HPDE6-E6E7 (cell line): ENCODE data around the gene LINGO1.

Experiments
- DNase-seq: peaks from one replicate; pipeline ENCODE4 v3.0.0; 2011; ENCODE audit warnings: missing footprints; ENCODE audit errors: extremely low spot score

LINGO1 gene

GRCh38 chr15:77633134-77633912 lies 611 bp upstream of the LINGO1 start:
- DNase-seq = peak; percentile 87

GRCh38 chr15:77631745-77632533 lies 773 bp downstream of the LINGO1 start:
- no peak for DNase-seq

DNA sequence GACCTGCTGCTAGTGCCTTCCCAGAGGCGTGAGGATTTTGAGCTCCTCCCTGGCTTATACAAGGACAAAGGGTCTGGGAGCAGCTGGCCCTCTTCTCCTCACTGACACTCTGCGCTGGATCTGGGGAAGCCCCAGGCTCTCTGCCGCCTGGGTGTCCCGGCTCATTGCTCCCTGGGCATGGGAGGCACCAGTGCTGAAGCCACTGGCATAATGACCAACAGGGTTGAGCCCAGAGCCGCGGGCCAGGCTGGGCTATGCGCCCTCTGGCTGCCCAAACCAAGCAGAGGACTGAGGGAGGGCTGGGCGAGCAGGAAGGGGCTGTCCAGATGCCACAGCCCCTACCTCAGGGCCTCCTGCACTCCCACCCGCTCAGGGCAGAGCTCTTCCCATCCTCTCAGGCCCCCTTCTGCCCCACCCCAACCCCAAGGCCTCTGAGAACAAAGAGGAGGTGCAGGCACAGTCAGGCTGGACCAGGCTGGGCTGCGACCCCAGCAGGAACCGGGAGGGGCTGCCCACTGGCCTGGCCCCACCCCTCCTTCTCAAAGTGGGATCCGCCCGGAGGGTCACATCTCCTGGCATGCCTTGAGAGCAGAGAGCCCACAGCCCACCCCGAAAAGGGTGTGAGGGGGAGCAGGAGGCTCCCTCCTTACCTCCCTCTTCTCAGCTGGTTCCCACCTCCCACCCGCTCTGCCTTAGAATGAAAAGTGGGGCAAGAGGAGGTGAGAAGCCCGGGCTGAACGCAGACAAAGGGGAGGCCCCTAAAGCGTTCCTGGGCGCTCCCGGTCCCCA lies 1.6 kb downstream of the LINGO1 start:
- DNase-seq = no peak

- DNase-seq = no peak
Observed at GRCh38 chr15:77630056-77630455, 2.7 kb downstream of the LINGO1 start.

DNA sequence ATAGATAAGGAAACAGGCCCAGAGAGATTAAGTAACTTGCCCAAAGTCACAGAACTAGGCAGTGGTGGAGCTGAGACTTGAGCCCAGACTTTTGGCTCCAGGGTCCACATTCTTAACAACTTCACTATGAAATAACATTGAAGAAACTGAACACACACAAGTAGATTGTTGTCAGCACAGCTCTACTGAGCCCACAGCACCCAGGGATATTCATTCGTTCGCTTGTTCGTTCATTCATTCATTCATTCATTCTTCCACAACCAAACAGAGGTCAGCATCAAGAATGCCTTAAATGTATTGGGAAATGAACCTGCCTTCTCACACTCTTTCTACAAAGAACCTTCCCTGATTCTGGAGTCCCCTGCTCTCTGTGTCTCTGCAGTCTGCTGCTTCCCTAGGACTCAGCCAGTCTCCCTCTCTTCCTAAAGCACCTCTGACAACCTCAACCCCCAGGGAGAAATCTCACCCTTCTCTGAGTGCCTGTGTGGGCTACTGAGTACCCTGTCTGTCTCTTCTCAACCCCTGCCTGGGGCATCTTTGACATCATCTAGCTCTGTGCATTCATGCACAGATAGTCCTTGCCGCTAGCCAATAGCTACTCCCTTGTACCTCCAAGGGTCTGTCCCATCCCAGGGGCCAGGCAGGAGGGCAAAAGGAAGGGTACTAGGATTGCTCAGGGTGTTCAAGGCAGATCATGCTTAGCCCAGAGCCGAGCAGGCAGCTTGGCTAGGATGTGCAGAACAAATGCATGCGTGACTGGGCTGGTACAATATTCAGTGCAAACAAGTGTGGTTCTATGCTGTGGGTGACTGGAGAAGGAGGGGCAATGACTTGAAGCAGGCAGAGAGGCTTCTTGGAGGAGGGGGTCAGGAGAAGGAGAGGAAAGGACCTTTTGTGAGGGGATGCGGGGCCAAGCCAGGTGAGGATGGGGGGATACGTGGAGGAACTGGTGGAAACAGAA lies 3.4 kb downstream of the LINGO1 start:
- no peak for DNase-seq

- DNase-seq = no peak
Observed at GRCh38 chr15:77628010-77628409, 4.7 kb downstream of the LINGO1 start.

DNA sequence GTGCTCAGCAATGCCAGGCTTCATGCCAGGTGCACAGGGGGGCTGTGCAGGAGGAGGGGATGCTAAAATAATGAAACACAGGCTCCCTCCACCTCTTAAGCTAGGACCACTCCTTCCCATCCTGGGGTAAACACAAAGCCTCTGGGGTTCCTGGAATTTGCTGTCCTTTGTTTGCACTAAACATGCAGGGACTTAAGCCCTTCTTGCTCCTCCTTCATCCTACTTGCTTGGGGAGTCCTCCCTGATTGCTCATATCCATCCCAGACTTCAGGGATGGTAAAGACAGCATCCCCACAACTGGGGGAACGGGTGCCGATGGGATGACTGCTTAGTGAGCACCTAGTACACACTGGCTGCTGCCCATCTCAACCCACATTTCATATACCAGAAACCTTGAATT lies 5.1 kb downstream of the LINGO1 start:
- no peak for DNase-seq

DNA sequence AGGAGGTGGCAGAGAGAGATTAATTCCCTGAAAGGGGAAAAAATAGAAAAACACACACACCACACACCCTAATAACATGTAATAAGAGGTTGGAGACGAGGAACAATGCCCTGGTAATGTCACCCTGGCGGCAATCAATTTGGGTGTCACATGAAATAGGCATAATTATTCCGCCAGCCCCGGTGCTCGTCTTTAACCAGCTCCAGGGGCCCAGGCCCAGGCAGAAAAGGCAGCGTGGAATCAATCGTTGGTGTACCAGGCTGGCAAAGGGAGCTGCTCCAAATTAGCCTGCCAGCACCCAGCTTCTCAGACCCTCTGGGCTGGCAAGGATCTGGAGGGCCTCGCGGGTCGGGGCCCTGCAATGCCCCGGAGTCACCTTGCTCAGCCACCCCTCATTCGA lies 5.6 kb downstream of the LINGO1 start:
- DNase-seq = no peak

DNA sequence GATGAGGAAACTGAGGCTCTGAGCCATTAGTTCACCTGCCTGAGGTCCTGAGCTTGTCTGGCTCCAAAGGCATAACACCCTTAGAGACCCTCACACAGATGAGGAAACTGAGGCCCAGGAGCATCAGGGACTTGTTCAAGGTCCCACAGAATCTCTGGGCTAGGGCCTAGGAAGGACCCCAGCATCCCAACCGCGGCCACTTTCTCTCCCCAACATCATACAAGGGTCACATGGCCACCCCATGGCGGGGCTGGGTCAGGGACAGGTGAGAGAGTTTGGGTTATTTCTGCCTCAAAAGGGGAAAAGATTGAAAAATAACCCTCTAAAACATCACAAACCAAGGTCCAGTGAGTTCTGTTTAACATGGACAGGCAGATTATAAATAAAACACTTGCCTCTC lies 6.7 kb downstream of the LINGO1 start:
- no peak for DNase-seq

DNA sequence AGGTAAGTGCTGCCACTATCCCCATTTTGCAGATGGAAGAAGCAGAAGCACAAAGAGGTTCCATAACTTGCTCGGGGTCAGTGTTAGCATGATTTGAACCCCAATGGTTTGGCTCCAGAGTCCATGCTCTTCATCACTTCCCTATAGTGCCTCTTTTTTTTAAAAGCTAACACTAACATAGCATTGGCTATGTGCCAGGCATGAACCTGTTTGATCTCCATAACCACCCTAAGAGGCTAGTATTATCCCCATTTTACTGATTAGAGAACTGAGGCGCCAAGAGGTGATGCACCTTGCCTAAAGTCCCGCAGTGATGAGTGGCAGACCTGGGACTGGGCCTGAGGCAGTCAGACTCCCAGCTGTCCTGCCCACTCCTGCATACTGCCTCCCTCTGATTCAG lies 7.3 kb downstream of the LINGO1 start:
- DNase-seq = no peak

- DNase-seq = no peak
Observed at GRCh38 chr15:77624868-77625267, 7.8 kb downstream of the LINGO1 start.

DNA sequence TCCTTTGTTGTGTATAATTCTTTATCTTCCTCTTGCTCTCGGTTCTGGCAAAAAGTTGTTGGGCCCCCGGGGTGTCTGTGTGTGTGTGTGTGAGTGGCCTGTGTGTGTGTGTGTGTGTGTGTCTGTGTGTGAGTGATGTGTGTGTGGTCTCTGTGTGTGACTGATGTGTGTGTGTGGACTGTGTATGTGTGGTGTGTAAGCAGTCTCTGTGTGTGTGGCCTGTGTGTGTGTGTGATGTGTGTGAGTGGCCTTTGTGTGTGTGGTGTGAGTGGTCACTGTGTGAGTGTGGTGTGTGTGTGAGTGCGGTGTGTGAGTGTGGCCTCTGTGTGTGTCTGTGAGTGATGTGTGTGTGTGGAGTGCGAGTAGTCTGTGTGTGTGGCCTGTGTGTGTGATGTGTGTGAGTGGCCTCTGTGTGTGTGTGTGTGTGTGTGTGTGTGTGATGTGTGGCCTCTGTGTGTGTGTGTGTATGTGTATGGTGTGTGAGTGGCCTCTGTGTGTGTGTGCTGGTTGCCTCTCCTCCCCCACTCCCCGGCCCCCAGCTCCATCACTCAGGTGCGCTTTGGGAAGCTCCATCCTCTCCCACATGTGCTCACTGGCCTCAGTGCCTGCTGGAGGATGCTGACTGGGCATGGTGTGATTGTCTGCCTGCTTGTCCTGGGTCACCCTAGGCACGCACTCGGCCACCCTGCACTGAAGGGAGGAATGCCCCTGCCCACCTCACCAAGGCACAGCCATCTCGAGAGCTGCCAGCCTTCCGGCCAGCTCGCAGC lies 8.8 kb downstream of the LINGO1 start:
- DNase-seq = no peak

- no peak for DNase-seq
Observed at GRCh38 chr15:77622934-77623754, 9.6 kb downstream of the LINGO1 start.

GRCh38 chr15:77622209-77622933 lies 10.3 kb downstream of the LINGO1 start:
- no peak for DNase-seq

DNA sequence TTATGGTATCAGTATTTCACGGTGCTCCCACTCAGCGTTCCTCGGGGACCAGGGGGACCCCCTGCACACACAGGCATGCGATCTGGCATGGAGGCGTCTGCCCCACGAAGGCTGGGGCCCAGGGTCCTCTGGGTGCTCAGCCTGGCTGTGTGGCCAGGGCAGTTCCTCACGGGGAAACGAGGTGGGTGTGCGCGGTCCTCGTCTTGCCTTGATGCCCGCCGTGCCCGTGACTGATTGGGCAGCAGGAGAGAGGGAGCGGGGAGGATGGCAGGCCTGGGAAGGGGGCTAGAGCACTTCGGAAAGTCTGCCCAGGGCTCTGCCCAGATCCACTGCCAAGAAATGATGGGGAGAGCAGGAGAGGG lies 10.9 kb downstream of the LINGO1 start:
- DNase-seq = no peak

DNA sequence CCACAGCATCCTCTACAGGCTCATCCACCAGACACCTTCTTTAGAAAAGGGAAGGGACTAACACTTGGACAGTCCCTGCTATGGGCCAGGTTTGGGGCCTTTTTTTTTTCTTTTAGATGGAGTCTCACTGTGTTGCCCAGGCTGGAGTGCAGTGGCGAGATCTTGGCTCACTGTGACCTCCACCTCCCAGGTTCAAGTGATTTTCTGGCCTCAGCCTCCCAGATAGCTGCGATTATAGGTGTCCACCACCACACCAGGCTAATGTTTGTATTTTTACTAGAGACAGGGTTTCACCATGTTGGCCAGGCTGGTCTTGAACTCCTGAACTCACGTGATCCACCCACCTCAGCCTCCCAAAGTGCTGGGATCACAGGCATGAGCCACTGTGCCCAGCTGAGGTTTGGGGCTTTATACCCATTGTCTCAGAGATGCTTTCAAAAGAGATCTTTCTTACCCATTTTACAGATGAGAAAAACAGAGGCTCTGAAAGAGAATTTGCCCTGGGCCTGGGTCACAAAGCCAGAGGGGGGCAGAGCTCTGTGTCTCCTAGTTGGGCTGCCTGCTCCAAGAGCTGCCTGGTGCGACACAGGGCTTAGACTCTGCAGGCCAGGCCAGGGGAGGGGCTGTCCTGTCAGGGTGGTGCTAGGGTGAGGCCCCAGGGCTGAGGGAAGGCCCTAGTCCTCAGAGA lies 11.6 kb downstream of the LINGO1 start:
- DNase-seq = no peak

DNA sequence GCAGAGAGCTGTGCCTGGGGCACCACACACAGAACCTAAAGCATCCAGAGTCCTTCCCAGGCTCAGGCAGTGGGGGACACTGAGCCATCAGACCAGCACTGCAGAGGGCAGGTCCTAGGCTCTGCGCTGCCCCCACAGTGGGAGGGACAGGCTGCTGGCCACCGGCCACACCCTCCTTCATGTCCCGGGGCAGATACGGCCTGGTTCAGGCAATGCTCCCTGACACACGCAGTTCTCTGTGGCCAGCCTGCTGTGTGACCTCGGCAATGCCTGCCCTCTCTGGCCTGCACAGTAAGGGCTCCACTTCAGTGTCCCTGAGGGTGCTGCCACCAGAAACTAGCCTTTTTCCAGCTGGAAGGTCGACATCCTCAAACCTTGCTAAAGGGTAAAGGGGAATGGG lies 12.4 kb downstream of the LINGO1 start:
- DNase-seq = no peak

- DNase-seq = no peak
Observed at GRCh38 chr15:77619883-77620282, 12.8 kb downstream of the LINGO1 start.
